ENCODE data around the gene ENO2.

Gene ENO2

DNA sequence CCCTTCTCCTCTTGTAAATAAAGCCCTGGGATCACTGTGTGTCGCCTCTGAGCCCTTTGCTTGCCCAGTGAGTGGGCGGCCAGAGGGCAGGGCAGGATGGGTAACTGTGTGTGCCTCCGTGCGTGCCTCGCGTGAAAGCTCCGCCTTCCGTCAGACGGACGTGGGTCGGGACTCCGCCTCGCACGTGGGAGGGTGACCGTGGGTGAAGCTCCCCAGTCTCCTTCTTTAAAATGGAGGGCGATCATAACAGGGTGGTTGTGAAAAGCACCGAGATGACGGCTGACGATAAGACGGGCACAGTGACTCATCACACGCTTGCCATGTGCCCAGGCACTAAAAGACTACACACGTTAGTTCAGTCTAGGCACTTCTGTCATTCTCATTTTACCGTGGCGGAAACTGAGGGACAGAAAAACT lies 46.9 kb downstream of the ENO2 start:
- peak overlapping the region; percentile 94 for H3K27ac ChIP-seq (ENCODE audit: low read length)
- no peaks in the 10 kb centered on the region for H3K27me3 ChIP-seq (replicated peaks; ENCODE audit: insufficient read depth, low read length)
- H3K4me3 ChIP-seq (ENCODE audit: low read length): peak overlapping the region; percentile 56; the same call in 1 of the 2 replicates
- H3K9me3 ChIP-seq (replicated peaks; ENCODE audit: insufficient read depth, low read length): no peaks in the 10 kb centered on the region
- no peak overlapping the region for H2AFZ ChIP-seq (ENCODE audit: low read length)
- TF ChIP-seq, protein P1, sequence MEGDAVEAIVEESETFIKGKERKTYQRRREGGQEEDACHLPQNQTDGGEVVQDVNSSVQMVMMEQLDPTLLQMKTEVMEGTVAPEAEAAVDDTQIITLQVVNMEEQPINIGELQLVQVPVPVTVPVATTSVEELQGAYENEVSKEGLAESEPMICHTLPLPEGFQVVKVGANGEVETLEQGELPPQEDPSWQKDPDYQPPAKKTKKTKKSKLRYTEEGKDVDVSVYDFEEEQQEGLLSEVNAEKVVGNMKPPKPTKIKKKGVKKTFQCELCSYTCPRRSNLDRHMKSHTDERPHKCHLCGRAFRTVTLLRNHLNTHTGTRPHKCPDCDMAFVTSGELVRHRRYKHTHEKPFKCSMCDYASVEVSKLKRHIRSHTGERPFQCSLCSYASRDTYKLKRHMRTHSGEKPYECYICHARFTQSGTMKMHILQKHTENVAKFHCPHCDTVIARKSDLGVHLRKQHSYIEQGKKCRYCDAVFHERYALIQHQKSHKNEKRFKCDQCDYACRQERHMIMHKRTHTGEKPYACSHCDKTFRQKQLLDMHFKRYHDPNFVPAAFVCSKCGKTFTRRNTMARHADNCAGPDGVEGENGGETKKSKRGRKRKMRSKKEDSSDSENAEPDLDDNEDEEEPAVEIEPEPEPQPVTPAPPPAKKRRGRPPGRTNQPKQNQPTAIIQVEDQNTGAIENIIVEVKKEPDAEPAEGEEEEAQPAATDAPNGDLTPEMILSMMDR (IDR thresholded peaks at IDR 0.05; ENCODE audit: low read length): no peak
- TF ChIP-seq EZH2phosphoT487 (IDR thresholded peaks at IDR 0.05; ENCODE audit: low read length) (no peak), EZH2 (optimal IDR thresholded peaks at IDR 0.05; ENCODE audit: low read depth, low read length) (no peak)
- peak overlapping the region; percentile 78 for H3K9ac ChIP-seq (ENCODE audit: low read length)
- peak; percentile 6 for DNase-seq
- H3K4me1 ChIP-seq (ENCODE audit: low read length): peaks cover 71% of the 10 kb centered on the region
- H3K9me2 ChIP-seq (replicated peaks; ENCODE audit: insufficient read depth, low read length): no peaks in the 10 kb centered on the region
- no peaks in the 10 kb centered on the region for H4K20me1 ChIP-seq (ENCODE audit: insufficient read depth, low read length)
- peaks cover 63% of the 10 kb centered on the region for H3F3A ChIP-seq (ENCODE audit: insufficient read depth, low read length)
- no peaks in the 10 kb centered on the region; the same call in 1 of the 2 replicates for H3K36me3 ChIP-seq (replicated peaks; ENCODE audit: insufficient read depth, low read length)
- H3K4me2 ChIP-seq (ENCODE audit: low read depth, low read length): peak overlapping the region; percentile 94; the same call in 1 of the 2 replicates
- H3K79me2 ChIP-seq (ENCODE audit: low read length): peaks cover 46% of the 10 kb centered on the region

DNA sequence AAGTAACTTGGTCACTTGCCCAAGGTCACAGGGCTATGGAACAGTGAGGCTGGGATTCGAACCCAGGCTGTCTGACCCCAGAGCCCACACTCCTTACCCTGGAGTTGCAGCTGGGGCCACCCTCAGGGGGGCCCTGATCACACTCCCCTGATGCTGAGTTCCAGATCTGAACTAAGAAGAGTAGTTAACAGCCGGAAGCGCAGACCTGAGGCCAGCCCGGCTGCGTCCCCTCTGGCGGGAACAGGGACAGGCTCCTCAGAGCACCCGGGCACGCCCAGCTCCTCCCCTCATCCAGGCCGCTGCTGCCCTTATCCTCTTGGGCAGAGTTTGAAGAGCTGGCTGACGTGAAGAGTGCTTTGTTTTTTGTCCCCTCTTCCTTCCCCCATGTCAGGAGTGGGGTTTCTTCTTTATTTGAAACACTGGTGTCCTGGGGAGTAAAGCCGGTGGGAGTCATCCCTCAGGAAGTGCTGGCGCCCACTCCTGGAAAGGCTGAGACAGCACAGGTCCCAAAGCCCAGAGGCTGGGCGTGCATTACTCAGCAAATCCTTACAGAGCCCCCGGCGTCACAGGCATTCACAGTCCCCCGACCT lies 47.4 kb downstream of the ENO2 start:
- peak; percentile 46 for DNase-seq
- peaks cover 66% of the 10 kb centered on the region for H3K4me1 ChIP-seq (ENCODE audit: low read length)
- peaks cover 44% of the 10 kb centered on the region for H3K79me2 ChIP-seq (ENCODE audit: low read length)
- H3K27me3 ChIP-seq (replicated peaks; ENCODE audit: insufficient read depth, low read length): no peaks in the 10 kb centered on the region
- H3K4me3 ChIP-seq (ENCODE audit: low read length): no peak overlapping the region
- H3K9me3 ChIP-seq (replicated peaks; ENCODE audit: insufficient read depth, low read length): no peaks in the 10 kb centered on the region
- H3K9me2 ChIP-seq (replicated peaks; ENCODE audit: insufficient read depth, low read length): no peaks in the 10 kb centered on the region
- H3K9ac ChIP-seq (ENCODE audit: low read length): peak overlapping the region; percentile 78
- H3K36me3 ChIP-seq (replicated peaks; ENCODE audit: insufficient read depth, low read length): no peaks in the 10 kb centered on the region; the same call in 1 of the 2 replicates
- H3F3A ChIP-seq (ENCODE audit: insufficient read depth, low read length): peaks cover 68% of the 10 kb centered on the region
- H2AFZ ChIP-seq (ENCODE audit: low read length): no peak overlapping the region
- no peak for TF ChIP-seq EZH2phosphoT487 (IDR thresholded peaks at IDR 0.05; ENCODE audit: low read length)
- no peak for TF ChIP-seq EZH2 (optimal IDR thresholded peaks at IDR 0.05; ENCODE audit: low read depth, low read length)
- TF ChIP-seq, protein P1 (IDR thresholded peaks at IDR 0.05; ENCODE audit: low read length): peak; percentile 40
- no peaks in the 10 kb centered on the region for H4K20me1 ChIP-seq (ENCODE audit: insufficient read depth, low read length)
- peak overlapping the region; percentile 94; the same call in 1 of the 2 replicates for H3K4me2 ChIP-seq (ENCODE audit: low read depth, low read length)
- peak overlapping the region; percentile 94 for H3K27ac ChIP-seq (ENCODE audit: low read length)

DNA sequence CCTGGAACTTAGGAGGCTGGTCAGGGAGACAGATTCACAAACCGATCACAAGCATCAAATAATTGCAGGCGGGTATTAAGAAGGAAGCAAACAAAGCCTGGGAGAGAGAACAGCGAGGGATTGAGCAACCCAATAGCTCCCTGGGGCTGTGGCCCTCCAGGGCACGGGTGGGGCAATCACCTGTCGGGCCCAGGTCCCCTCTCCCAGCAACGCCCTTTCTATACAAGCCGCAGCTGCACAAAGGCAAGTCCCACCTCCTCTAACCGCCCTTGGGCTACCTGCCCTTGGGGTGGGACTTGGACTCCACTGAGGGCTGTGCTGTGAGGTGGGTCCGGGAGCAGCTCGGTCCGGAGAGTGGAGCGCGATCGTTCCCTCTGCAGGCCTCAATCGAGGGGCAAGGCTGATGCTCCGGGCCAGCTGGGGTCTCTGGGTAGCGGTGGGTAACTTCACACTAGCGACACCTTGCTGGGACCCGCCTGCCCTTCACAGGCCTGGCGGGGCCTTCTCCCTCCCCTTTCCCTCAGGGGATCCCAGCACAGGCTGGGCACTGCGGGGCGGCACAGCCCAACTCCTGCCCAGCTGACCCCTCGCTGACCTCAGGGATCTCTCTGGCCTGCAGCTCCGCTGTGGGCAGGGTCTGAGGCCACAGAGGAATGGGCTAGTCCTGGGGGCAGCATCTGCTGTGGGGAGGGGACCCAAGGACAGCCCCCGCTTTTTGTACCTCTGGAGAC lies 48.1 kb downstream of the ENO2 start:
- H3K36me3 ChIP-seq (replicated peaks; ENCODE audit: insufficient read depth, low read length): peaks cover 4% of the 10 kb centered on the region; the same call in 1 of the 2 replicates
- TF ChIP-seq EZH2 (optimal IDR thresholded peaks at IDR 0.05; ENCODE audit: low read depth, low read length): no peak
- no peak for TF ChIP-seq EZH2phosphoT487 (IDR thresholded peaks at IDR 0.05; ENCODE audit: low read length)
- TF ChIP-seq, protein P1 (IDR thresholded peaks at IDR 0.05; ENCODE audit: low read length): no peak; the same call in 1 of the 2 replicates
- H3K4me3 ChIP-seq (ENCODE audit: low read length): no peak overlapping the region
- H3K79me2 ChIP-seq (ENCODE audit: low read length): peaks cover 45% of the 10 kb centered on the region
- peak; percentile 3 for DNase-seq
- peaks cover 74% of the 10 kb centered on the region for H3F3A ChIP-seq (ENCODE audit: insufficient read depth, low read length)
- peaks cover 60% of the 10 kb centered on the region for H3K4me1 ChIP-seq (ENCODE audit: low read length)
- H3K9me2 ChIP-seq (replicated peaks; ENCODE audit: insufficient read depth, low read length): no peaks in the 10 kb centered on the region
- peak overlapping the region; percentile 94; the same call in 1 of the 2 replicates for H3K27ac ChIP-seq (ENCODE audit: low read length)
- no peaks in the 10 kb centered on the region for H4K20me1 ChIP-seq (ENCODE audit: insufficient read depth, low read length)
- no peaks in the 10 kb centered on the region for H3K9me3 ChIP-seq (replicated peaks; ENCODE audit: insufficient read depth, low read length)
- H2AFZ ChIP-seq (ENCODE audit: low read length): no peak overlapping the region
- no peak overlapping the region for H3K9ac ChIP-seq (ENCODE audit: low read length)
- H3K27me3 ChIP-seq (replicated peaks; ENCODE audit: insufficient read depth, low read length): no peaks in the 10 kb centered on the region
- H3K4me2 ChIP-seq (ENCODE audit: low read depth, low read length): 0 out of 2 replicates have a peak overlapping the region, but pooled peaks have one; percentile 94

All from MM.1S (cell line).